HS-27A (cell line): ENCODE measurements around the gene UBE2A.

Experiments
- DNase-seq: peaks from one replicate; pipeline ENCODE4 v3.0.0-alpha.2; 2012; ENCODE audit warnings: low read depth, missing footprints

The UBE2A gene

DNA sequence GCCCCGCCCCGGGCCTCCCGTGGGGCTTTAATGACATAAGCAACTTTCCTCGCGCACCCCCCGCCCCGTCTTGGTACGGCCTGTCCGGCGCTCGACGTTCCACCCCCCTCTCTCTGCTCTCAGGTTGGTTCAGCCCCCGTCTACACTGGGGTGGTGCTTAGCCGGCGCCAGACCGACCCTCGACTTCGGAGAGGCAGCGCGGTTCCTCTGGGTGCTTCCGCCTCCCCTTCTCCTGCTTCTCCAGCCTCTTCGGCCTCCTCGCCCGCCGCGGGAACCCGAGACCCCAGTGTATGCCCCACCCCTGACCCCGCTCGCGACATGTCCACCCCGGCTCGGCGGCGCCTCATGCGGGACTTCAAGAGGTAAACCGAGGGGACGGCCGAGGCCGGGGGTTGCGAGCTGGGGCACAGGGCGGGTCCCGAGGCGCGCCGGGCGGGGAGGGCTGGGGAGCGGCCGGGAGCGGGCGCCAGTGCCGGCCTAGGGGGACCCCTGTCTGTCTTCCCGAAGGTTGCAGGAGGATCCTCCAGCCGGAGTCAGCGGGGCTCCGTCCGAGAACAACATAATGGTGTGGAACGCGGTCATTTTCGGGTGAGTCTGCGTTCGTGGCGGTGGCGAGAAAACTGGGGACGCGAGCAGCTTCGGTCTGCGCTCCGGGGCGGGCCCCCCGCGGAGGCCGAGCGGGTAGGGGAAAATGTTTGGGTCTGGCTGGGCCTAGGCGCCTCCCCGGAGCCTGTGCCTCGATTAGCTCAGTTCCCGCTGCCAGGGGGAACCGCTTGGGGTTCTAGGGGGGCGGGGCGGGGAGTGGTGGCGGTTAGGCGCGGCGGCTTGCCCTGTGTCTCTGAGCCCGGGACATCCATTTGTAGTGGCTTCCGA lies at the start of gene UBE2A:
Gene UBE2A (plus strand): TSS at position 170 of the 873 bp plus-strand sequence. CDS start 149 bp downstream, at position 319.
- peak; percentile 66 for DNase-seq

GRCh38 chrX:119529345-119530276 lies 44.8 kb upstream of the UBE2A start:
- DNase-seq = no peak

DNA sequence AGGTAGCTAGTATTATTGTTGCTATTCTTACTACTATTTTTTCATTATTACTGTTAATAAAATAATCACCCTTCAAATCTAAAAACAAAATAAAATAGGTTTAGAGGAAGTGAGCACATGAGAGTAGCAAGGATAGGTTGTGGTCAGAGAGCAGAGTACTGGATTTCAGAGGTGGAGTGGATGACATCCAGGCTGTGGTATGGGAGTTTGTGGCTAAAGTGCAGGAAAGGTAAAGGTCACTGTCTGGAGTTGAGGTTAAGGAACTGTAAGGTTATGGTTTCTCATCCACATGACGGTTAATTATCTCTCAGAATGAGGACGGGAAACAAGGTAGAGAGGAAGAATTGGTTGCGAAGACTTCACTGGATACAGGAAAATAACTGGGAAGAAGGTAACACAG lies 36.9 kb upstream of the UBE2A start:
- no peak for DNase-seq

DNA sequence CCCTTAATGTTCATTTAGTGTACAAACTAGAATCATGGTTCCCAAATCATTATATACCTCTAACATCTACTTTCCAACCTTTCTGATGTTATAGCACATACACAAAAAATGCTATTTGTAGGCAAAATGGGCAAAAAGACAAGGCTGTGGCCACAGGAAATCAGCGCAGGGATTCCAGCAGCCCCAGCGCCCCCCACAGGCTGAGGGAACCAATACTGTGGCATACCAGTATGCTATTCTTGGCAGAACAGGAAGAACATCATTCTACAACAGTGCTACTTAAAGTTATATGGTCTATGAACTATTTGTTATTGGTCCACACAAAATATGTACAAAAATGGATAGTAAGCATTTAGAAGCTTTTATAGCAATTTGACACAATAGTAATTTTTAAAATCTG lies 34.5 kb upstream of the UBE2A start:
- DNase-seq = no peak

DNA sequence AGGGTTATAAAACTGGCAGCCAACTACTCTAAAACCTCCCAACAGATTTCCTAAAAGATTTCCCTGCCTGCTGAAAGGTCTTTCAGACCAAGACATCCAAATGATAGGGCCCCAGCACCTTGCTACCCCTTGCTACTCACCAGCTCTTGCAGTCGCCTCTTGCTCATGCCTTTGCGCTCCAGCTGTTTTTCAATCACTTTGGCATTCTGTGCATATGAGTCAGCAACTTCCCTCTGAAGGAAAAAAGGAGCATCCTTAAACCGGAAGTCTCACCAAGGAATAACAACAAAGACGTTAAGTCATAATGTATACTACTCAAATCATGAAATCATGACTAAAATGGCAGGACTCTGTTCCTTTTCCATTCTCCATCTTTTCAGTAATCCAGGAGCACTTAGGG lies 33.2 kb upstream of the UBE2A start:
- no peak for DNase-seq

DNA sequence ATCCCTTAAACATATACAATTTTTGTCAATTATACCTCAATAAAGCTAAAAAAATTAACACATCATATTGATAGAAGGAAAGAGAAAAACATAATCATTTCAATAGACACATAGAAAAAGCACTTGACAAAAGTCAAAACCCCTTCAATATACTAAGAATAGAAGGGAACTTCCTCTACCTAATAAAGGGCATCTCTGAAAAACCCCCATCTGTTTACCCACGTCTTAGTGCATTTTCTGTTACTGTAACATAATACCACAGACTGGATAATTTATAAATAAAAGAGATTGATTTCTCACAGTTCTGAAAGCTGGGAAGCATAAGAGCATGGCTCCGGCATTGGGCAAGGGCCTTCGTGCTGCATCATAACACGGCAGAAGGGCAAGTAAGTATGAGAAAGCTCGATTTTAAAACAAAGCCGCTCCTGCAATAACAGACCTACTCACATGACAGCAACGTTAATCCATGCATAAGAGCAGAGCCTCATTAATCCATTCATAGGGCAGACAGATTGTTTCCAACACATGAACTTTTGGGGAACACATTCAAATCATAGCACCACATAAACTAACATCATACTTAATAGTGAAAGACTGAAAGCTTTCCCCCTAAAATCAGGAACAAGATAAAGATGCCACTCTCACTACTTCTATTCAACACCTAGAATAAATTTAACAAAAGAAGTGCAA lies 24.9 kb upstream of the UBE2A start:
- no peak for DNase-seq

DNA sequence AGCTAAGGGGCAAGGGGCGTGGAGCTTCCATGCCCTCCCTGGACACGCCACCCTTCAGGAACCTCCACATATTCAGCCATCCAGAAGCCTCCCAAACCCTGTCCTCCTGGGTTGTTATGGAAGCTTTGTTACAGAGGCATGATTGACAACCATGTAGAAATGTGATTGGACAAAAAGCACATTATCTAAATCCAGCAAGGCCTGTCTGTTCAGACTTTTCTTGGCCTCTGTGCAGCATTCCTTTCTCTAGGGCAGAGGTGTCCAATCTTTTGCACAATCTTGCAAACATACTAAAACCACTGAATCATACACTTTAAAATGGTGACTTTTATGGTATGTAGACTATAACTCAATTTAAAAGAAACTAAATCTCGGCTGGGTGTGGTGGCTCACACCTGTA lies 21.9 kb upstream of the UBE2A start:
- no peak for DNase-seq

DNA sequence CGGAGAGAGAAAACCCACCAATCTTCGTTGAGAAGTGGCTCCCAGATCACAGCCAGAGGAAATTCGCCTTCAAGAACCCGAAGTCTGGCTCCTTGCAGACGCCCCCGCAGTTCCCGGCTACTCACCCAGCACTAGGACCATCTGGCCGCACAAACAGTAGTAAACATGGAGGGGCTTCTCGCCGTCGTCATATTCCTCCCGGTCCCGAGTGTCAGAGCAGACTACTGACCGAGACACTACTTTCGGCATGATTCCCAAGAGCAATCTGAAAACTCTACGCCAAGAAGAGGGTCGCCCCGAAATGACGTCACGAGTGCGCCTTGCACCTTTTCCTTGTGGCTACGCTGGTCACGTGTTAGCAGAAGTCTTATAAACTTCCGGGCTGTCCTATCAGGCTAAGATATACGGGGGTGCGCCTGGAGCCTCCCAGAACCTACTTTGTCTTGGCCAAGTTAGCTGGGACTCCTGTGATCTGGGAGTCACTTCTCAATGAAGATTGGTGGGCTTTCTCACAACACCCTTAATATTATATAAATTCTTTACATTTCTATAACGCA lies 9.2 kb upstream of the UBE2A start, which contains the start of gene STEEP1:
Gene STEEP1 (minus strand): TSS at position 303 of the 557 bp plus-strand sequence. CDS start 54 bp downstream, at position 249.
- peak; percentile 77 for DNase-seq

GRCh38 chrX:119570351-119570835 lies 4.0 kb upstream of the UBE2A start:
- no peak for DNase-seq

GRCh38 chrX:119573222-119573621 lies 1.1 kb upstream of the UBE2A start:
- no peak for DNase-seq

GRCh38 chrX:119573840-119574393 lies 446 bp upstream of the UBE2A start:
- peak; percentile 23 for DNase-seq

GRCh38 chrX:119579414-119579813 lies 5.1 kb downstream of the UBE2A start:
- DNase-seq = no peak

DNA sequence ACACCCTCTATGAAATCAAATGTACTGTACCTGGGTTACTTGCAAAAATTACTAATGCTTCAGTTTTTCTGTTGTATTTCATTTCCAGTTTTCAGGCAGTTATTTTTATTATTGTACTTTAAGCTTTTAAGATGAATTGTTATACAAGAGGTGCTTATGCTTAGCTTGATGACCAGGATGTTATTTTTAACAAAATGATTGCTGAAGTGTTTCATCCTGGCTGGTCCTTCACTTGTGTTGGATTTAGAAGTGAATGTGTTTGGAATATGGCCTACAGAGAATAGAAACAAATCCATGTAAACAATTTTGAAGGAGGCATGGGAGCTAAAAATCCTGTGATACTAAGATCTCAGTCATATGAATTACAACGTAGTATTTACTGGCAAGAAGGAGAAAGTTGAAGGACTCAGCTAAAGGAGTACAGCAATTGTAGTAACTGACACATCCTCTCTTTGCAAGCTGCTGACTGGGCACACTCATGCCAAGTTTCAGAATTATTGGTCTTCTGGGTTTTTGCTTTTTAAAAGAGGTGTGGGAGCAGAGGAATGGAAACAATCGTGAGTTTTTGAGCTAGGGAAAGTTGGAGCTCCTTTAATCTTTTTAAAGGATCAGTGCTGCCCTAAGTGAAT lies 9.2 kb downstream of the UBE2A start:
- no peak for DNase-seq

DNA sequence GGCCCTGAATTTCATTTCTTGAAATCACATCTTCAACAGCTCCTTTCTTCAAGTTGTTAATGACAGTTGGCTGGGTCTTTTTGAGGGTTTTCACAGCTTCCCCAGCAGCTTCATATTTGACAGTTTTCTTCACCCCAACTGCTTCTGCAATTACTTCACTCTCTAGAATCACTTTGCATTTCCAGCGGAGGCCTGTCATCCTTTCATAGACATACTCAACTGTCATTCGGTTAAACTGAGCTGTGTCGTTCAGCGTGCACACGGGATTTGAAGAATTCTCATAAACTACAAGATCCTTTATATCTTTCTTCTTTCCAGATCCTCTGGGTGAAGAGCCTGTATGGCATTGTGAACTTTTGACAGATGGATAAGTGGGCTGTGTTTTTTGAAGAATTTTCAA lies 15.4 kb downstream of the UBE2A start:
- DNase-seq = no peak

- no peak for DNase-seq
Measured at GRCh38 chrX:119602701-119603255, 28.4 kb downstream of the UBE2A start.

DNA sequence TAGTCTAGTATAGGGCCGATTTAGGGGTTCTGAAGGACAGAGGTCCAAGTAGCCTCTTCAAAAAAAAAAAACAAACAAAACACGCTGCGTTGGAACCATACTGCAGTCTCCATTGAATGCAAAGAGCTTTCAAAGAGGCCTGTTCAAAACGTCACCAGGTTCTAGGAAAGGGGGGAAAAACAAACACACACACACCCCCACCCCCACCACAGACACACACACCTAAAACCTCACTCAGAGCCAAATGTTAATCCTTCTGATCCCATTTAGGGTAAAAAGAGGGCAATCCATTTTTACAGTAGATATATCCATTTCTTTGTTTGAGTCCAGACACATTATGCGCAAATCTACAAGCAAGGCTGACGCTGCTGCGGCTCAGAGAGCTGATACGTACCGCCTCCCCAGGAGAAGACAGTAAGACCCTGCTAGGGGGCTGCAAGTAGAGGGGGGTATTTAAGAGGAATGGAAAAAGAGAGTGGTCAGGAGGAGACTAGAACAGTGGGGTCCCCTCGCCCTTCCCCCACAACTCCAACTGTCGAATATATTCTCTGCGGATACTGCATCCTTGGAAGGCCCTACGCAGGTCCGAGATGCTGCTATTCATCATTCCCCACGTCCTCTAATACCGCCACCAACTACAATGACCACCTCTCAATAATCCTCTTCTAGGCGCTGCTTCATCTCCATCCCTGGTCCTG lies 30.6 kb downstream of the UBE2A start:
- DNase-seq = no peak

DNA sequence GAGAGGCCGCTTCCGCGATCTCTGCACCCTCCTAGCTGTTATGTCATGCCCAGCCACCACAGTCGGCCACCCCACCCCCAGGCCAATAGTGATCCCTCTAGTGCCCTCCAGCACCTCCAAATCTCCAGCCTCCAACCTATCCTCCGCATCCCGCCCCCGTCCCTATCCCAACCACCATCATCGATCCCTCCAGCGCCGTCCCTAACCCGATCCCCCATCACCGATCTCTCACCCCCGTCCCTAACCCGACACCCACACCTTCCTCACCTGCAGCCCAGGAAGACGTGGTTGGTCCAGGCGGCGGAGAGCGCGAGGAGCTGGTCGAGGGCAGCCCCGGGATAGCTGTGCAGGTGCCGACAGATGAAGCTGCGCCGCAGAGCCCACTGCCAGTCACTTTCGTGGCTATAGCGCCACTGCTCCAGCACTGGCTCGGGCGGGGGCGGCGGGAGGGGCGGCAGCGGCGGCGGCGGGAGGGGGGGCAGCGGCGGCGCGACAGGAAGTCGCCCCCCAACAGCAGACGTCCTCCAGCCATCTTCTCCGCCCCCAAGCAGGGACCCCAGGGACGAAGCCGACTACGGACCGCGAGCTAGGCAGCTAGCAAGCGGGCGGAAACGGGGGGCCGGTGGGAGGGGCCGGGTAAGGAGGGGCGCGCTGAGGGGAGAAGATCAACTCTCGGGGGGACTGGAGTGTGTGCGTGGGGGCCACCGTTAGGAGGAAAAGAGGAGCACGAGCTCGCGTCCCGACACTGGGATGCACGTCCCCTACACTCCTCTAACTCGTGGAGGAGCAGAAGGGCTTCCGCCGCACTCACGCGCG lies 31.3 kb downstream of the UBE2A start:
- DNase-seq = no peak

DNA sequence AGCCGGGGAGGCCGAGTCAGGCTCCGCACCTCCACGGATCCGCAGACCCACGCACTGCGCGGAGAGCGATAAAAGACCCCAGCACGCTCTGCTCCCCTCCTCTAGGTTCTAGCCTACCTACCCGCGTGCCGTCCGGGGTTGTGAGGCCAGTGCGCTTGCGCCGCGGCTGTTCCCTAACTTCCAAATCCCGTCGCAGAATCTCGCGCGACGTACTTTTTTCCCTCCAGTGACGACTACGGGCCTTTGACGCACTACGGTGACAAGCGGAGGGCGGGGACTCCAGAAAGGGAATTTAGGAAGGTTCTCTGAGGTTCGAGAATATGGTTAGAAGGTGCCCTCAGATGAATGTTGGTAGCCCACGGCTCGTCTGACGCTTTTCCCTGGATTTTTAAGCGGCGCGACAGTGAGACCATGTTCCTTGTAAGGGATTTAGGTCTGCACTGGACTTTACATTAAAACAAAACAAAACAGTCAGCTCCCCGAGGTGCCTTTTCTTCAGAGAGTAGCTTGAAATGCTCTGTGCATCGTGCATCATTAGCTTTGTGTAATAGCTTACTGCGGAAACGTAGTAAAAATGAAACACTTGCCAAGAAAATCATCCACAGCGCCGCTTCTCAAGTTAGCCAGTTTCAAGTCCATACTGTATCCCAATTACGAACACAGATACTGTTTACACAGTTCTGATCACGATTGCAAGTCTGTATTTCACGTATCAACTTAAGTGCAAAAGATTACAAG lies 32.1 kb downstream of the UBE2A start, which contains the start of gene NKRF:
Gene NKRF (minus strand): TSS at position 145 of the 738 bp plus-strand sequence.
- DNase-seq = peak; percentile 76
